ENCODE measurements around the gene LMBR1.
"Not testable (repeated sequence)": the region's sequence is repeated elsewhere in the genome, so short reads cannot be mapped to it uniquely, and the experiment has no call there.

The LMBR1 gene

DNA sequence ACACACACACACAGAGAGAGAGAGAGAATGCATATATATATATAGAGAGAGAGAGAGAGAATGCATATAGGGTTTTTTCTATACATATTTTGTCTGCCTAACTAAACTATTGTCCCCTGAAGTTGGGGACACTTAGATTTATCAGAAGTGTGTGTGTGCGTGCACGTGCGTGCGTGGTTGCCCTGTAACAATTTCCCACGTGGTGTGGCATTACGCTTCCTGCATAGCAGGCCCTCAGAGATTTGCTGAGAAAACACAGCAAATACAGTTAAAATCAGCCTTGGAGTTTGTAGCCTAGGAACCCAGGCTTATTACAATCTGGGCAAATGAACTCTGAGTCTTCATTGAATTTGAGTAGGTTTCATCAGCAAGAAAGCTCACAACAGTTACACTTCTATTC is 237.7 kb downstream of the LMBR1 start:
- DNase-seq (ENCODE audit: low read depth), result no peak

GRCh38 chr7:156654511-156655234 is 238.3 kb downstream of the LMBR1 start:
- DNase-seq (ENCODE audit: low read depth), result no peak

GRCh38 chr7:156652886-156653568 is 240.0 kb downstream of the LMBR1 start:
- no peak for DNase-seq (ENCODE audit: low read depth)

DNA sequence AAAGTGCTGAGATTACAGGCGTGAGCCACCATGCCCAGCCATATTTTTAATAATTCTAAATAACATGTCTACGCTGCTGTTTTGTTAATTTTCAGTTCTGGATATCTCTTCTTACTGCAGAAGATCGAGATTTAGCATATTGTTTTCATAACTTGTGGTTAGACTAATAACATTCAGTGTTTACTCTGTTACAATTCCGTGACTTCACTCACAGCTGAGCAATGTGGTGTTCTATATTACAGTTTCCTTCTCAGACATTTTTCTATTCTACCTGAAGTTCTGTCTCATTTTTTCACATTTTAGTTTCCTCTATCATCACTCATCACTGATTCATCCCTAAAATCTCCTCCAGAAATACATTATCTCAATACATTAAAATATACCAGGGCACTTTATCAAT is 241.5 kb downstream of the LMBR1 start:
- DNase-seq (ENCODE audit: low read depth), result no peak

- DNase-seq (ENCODE audit: low read depth), result no peak
These were observed 242.9 kb downstream of the LMBR1 start for GRCh38 chr7:156650042-156650441.

DNA sequence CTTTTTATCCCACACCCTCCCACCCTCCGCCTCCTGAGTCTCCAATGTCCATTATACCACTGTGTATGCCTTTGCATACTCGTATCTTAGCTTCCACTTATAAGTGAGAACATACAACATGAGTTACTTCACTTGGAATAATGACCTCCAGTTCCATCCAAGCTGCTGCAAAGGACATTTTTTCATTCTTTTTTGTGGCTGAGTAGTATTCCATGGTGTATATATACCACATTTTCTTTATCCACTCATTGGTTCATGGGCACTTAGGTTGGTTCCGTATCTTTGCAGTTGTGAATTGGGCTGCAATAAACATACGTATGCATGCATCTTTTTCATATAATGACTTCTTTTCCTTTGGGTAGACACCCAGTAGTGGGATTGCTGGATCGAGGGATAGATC is 245.7 kb downstream of the LMBR1 start:
- DNase-seq (ENCODE audit: low read depth), result not testable (repeated sequence)

- DNase-seq (ENCODE audit: low read depth), result no peak
These were observed 250.5 kb downstream of the LMBR1 start for GRCh38 chr7:156642306-156643045.

GRCh38 chr7:156640949-156641485 is 252.0 kb downstream of the LMBR1 start:
- DNase-seq (ENCODE audit: low read depth), result no peak

- peak; percentile 89 for DNase-seq (ENCODE audit: low read depth)
These were observed 252.6 kb downstream of the LMBR1 start, which contains the start of gene RNF32 for GRCh38 chr7:156640257-156640948. Gene RNF32, plus strand, starts transcription at chr7:156640774. Its CDS starts 3,104 bp downstream, at chr7:156643878.

- DNase-seq (ENCODE audit: low read depth), result no peak
These were observed 253.3 kb downstream of the LMBR1 start for GRCh38 chr7:156639426-156640256.

- DNase-seq (ENCODE audit: low read depth), result no peak
These were observed 254.4 kb downstream of the LMBR1 start for GRCh38 chr7:156638443-156639077.

DNA sequence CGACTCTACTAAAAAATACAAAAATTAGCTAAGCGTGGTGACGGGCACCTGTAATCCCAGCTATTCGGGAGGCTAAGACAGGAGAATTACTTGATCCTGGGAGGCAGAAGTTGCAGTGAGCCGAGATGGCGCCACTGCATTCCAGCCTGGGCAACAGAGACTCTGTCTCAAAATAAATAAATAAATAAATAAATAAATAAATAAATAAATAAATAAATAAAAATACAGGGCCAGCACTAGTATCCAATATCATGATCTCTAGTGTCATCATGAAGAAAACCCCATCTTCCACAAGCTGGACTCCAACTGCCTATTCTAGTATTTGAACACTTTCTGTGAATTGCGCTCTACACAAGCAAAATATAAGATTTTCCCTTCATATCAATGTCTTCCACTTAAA is 255.9 kb downstream of the LMBR1 start:
- DNase-seq (ENCODE audit: low read depth), result not testable (repeated sequence)

- no peak for DNase-seq (ENCODE audit: low read depth)
These were observed 257.2 kb downstream of the LMBR1 start for GRCh38 chr7:156635529-156636385.

GRCh38 chr7:156634117-156634516 is 258.9 kb downstream of the LMBR1 start:
- DNase-seq (ENCODE audit: low read depth), result no peak

GRCh38 chr7:156629873-156630272 is 263.1 kb downstream of the LMBR1 start:
- DNase-seq (ENCODE audit: low read depth), result no peak

DNA sequence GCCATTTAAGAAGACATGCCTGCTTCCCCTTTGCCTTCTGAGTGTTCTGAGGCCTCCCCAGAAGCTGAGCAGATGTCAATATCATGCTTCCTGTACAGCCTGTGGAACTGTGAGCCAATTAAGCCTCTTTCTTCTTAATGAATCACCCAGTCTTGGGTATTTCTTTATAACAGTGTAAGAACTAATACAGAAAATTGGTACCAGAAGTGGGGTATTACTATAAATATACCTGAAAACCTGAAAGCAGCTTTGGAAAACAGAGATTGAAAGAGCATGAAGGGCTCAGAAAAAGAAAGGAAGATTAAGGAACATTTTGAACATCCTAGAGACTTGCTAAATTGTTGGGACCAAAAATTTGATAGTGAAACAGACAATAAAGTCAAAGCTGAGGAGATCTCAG is 264.4 kb downstream of the LMBR1 start:
- DNase-seq (ENCODE audit: low read depth), result no peak
